ENCODE measurements around the gene ADARB2.

- TF ChIP-seq CTCF (IDR thresholded peaks at IDR 0.05) (no peak), POLR2A (IDR thresholded peaks at IDR 0.05) (no peak)
These were observed 421.1 kb downstream of the ADARB2 start for GRCh38 chr10:1316121-1316808.

Measured in testis (tissue), 2 donors.